NCI-H2171 treated with DMSO at 0.1 percent for 48 hours (cell line): Measurements from ENCODE around the gene CABCOCO1.

Experiments
- DNase-seq: peaks from one replicate; lab custom pipeline; 2025; lab: John Stamatoyannopoulos, UW

CABCOCO1 gene

GRCh38 chr10:61814160-61814559 lies 151.4 kb downstream of the CABCOCO1 start:
- DNase-seq = no peak

- DNase-seq = no peak
These were observed 152.8 kb downstream of the CABCOCO1 start for GRCh38 chr10:61815496-61815895.
